Measurements from ENCODE around the gene PKP4. TPM values are rescaled to one million over a fixed set of nuclear protein-coding genes. Genes with fewer than 3 reads are reported as not detected.

Gene PKP4
- total RNA-seq (10 to 100 TPM; 35.8 to 60.9 (median 46.6) TPM), polyA plus RNA-seq (10 to 100 TPM; 22.7 to 51.5 TPM)
- long read RNA-seq, donor 1, partial matches to known transcripts, result 38 of 54 reads
- long read RNA-seq, donor 1, other reads (novel, unspliced or antisense), result 16 of 54 reads
- long read RNA-seq, donor 2, partial matches to known transcripts, result 0 of 9 reads
- long read RNA-seq, donor 2, other reads (novel, unspliced or antisense), result 6 of 9 reads
- long read RNA-seq, donor 3, full-length matches to known transcripts, result 2 of 36 reads
- long read RNA-seq, donor 3, partial matches to known transcripts, result 25 of 36 reads
- long read RNA-seq, donor 3, other reads (novel, unspliced or antisense), result 9 of 36 reads

GRCh38 chr2:158456309-158457066, at the start of gene PKP4, which contains the start of gene CCDC148:
Gene PKP4 (plus strand): TSS chr2:158456952. CDS start chr2:158533185, 76,233 bp downstream.
Gene CCDC148 (minus strand): TSS chr2:158456753. CDS start chr2:158456439, 314 bp downstream.
- TF ChIP-seq EP300 (IDR thresholded peaks at IDR 0.05) (no peak), POLR2A (IDR thresholded peaks at IDR 0.05) (peak; percentile 53), CTCF (IDR thresholded peaks at IDR 0.05) (peak in 2 of 3 donors; percentile 8 to 32)
- 0 to 1% (median 0%) methylated on average over 32 to 48 of the region's 48 CpGs for WGBS, 3 donors
- intact Hi-C loops (cut with DNase I), result loop anchor here in 3 of 4 donors (5.0 to 10.0 kb wide), 4 partner anchors 208 to 296 kb away; no protein-coding TSS in a partner anchor

GRCh38 chr2:158407031-158407430, 49.7 kb upstream of the PKP4 start:
- Histone ChIP-seq H3K9me3 (no peaks in the 10 kb centered on the region), H3K4me3 (no peak overlapping the region), H3K27ac (no peak overlapping the region), H3K36me3 (no peaks in the 10 kb centered on the region), H3K4me1 (ENCODE audit: insufficient read depth) (peaks cover 1% of the 10 kb centered on the region), H3K27me3 (no peaks in the 10 kb centered on the region)
- DNase-seq, result no peak
- intact Hi-C loops (cut with DNase I), result no loop called here
- WGBS, 3 donors, result 23 to 59% (median 26%) methylated on average over 3 of the region's 3 CpGs
- no peak for TF ChIP-seq EP300 (IDR thresholded peaks at IDR 0.05)
- no peak for TF ChIP-seq CTCF (IDR thresholded peaks at IDR 0.05)
- no peak for TF ChIP-seq POLR2A (IDR thresholded peaks at IDR 0.05)

More at GRCh38 chr2:158456309-158457066, at the start of gene PKP4, which contains the start of gene CCDC148:
- Histone ChIP-seq H3K27me3 (no peaks in the 10 kb centered on the region), H3K4me1 (ENCODE audit: insufficient read depth) (peaks cover 1% of the 10 kb centered on the region), H3K4me3 (peak within 1 kb of the TSS; percentile 71), H3K9me3 (no peaks in the 10 kb centered on the region), H3K36me3 (no peaks in the 10 kb centered on the region), H3K27ac (peak within 1 kb of the TSS; percentile 80 to 90)
- DNase-seq, result peak; percentile 87 to 92 (median 91)

GRCh38 chr2:158410132-158410531, 46.6 kb upstream of the PKP4 start:
- TF ChIP-seq EP300 (IDR thresholded peaks at IDR 0.05) (no peak), POLR2A (IDR thresholded peaks at IDR 0.05) (no peak)
- DNase-seq, result no peak
- peaks cover 1% of the 10 kb centered on the region for H3K4me1 ChIP-seq (ENCODE audit: insufficient read depth)
- no peaks in the 10 kb centered on the region for H3K27me3 ChIP-seq
- H3K9me3 ChIP-seq, result no peaks in the 10 kb centered on the region
- 100% methylated on average over 1 of the region's 1 CpG for WGBS, 3 donors
- H3K36me3 ChIP-seq, result no peaks in the 10 kb centered on the region
- no peak overlapping the region for H3K27ac ChIP-seq
- intact Hi-C loops (cut with DNase I), result no loop called here
- no peak overlapping the region for H3K4me3 ChIP-seq

GRCh38 chr2:158411748-158412147, 45.0 kb upstream of the PKP4 start:
- no peaks in the 10 kb centered on the region for H3K36me3 ChIP-seq
- no peak overlapping the region for H3K27ac ChIP-seq
- DNase-seq, result no peak
- peaks cover 0 to 5% of the 10 kb centered on the region in 2 donors for H3K9me3 ChIP-seq
- peaks cover 1% of the 10 kb centered on the region for H3K4me1 ChIP-seq (ENCODE audit: insufficient read depth)
- intact Hi-C loops (cut with DNase I), result no loop called here
- no peaks in the 10 kb centered on the region for H3K27me3 ChIP-seq
- no peak overlapping the region for H3K4me3 ChIP-seq
- TF ChIP-seq EP300 (IDR thresholded peaks at IDR 0.05), result no peak

GRCh38 chr2:158412206-158412605, 44.5 kb upstream of the PKP4 start:
- Histone ChIP-seq H3K4me1 (ENCODE audit: insufficient read depth) (no peaks in the 10 kb centered on the region), H3K36me3 (no peaks in the 10 kb centered on the region), H3K9me3 (peaks cover 0 to 5% of the 10 kb centered on the region in 2 donors), H3K4me3 (no peak overlapping the region), H3K27ac (no peak overlapping the region), H3K27me3 (no peaks in the 10 kb centered on the region)
- 36 to 43% (median 42%) methylated on average over 3 of the region's 3 CpGs for WGBS, 3 donors
- intact Hi-C loops (cut with DNase I), result no loop called here
- DNase-seq, result no peak
- TF ChIP-seq EP300 (IDR thresholded peaks at IDR 0.05) (no peak), POLR2A (IDR thresholded peaks at IDR 0.05) (no peak), CTCF (IDR thresholded peaks at IDR 0.05) (no peak)

Data from ovary (tissue), 10 donors.